NCI-H1436 treated with DMSO at 0.1 percent for 48 hours (cell line): ENCODE data around the gene ENO3.

ENCODE experiments used
- DNase-seq: peaks from one replicate; lab custom pipeline; 2025; lab: John Stamatoyannopoulos, UW

Gene ENO3

DNA sequence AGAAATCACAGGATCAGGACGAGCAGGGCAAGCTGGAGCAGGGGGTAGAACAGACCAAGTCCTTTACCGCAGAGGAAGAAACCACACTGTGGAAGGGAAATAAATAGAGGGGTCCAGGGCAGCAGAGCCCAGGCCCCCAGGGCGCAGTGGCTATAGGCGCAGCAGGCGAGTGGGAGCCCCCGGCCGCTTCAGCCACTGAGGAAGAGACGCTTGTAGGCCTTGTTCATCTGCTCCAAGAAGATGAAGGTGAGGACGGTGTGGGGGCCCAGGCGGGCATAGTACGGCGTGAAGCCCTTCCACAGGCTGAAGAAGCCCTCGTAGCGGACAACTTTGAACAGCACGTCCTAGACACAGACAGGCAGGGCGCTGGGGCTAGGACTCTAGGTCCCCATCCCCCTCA is 13.4 kb upstream of the ENO3 start:
- DNase-seq = no peak

DNA sequence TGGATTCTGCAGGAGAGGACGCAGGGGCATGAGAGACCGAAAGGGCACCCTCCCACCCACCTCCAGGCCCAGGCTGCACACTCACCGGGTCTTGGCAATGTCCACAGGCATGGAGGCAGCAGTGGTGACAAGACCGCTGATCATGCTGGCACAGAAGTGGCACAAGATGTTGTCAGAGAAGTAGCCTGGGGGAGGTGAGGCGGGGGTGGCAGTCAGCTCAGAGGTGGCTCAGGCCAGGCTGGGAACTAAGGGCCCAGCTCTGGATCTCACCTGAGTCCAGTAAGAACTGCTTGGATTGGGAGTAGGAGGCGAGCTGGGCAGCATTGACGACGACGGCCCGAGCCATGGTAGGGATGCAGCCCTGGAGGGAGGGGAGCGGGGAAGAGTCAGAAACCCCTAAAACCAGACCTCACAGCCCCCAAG is 12.8 kb upstream of the ENO3 start:
- DNase-seq = no peak

DNA sequence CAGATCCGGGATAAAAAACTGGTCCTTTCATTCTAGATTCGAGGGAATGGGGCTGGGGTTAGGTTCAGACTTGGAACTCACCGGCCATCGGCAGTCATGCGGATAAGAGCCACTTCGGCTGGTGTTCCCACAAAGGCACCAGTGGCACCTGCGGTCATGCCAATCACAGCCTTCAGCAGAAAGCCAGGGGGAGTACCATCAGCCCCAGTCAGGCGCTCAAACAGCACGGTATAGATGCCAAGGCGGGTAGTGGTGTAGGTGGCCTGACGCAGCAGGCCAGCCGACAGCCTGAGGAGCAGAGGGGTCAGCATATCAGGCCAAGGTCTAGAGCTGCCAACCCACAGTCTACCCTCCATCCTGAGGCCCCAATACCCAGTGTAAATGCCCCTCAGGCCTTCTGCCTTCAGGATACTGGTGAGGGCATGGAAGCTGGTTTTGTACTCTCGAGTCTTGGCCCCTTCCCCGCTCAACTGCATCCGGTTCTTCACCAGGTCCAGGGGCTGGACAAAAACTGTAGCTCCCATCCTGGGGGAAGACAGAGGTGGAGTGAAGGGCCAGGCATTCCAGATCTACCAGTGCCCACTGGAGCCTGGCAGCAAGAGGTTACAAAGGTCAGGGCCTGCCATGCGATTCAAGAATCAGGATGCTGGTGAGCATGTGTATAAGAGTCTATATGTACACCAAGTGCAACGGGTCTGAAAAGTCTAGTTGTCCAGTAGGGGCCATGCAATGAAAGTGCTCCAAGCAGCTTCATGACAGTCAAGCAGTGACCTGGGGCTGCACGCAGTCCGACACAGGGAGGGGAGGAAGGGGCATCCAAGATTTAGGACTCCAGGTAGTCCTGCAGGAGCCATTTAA is 12.0 kb upstream of the ENO3 start:
- DNase-seq = no peak

DNA sequence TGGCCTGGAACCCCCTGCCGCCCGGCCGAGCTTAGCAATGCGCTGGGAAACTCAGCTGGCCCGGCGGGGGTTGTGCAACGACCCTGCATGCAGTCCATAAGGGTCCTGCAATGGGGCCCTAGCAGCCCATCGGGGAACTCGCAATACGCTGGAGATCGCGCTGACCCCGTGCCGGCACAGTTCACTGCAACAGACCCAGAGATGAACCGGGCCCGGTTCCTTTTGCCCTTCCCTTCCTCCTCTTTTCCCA is 11.4 kb upstream of the ENO3 start:
- no peak for DNase-seq

DNA sequence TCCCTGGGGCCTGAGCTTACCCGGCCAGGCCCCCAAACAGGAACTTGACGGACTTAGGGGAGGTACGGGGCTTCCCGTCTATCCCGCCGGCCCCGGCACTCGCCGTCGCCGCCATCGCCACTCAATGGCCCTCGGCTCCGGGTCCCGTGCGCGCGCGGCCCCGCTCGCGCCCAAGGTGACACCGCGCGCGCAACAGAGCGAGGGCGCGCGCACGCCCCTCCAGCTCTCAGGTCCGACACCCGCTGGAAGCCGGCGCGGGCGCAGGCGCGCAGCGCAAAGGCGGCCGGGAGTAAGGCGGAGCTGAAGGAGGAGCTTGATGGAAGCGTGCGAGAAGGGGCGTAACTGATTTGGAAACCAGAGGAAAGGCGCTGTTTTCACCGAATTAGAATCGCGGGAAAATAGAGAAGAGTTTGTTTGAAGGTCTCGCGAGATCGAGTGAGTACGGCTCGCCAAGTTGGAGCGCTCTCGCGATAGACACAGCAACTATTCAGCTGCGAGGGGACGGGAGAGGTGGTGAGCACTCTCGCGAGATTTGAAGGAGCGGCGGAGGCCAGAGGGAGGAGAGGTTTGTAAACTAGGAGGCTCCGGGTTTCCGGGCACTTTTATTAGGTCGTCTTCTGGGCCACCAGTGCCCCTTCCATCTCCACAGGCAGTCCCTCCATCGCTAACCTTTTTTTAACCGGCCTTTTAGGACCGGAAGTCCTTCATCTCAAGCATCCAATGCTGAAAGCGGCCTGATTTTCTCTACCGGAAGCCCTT is 10.9 kb upstream of the ENO3 start, which contains the start of the genes RNF167 and SLC25A11:
Gene RNF167 (plus strand): TSS at position 473 of the 759 bp plus-strand sequence. CDS start 642 bp downstream, outside the sequence.
Gene SLC25A11 (minus strand): TSS at position 251 of the 759 bp plus-strand sequence. CDS start 136 bp downstream, at position 115.
- peak; percentile 97 for DNase-seq

DNA sequence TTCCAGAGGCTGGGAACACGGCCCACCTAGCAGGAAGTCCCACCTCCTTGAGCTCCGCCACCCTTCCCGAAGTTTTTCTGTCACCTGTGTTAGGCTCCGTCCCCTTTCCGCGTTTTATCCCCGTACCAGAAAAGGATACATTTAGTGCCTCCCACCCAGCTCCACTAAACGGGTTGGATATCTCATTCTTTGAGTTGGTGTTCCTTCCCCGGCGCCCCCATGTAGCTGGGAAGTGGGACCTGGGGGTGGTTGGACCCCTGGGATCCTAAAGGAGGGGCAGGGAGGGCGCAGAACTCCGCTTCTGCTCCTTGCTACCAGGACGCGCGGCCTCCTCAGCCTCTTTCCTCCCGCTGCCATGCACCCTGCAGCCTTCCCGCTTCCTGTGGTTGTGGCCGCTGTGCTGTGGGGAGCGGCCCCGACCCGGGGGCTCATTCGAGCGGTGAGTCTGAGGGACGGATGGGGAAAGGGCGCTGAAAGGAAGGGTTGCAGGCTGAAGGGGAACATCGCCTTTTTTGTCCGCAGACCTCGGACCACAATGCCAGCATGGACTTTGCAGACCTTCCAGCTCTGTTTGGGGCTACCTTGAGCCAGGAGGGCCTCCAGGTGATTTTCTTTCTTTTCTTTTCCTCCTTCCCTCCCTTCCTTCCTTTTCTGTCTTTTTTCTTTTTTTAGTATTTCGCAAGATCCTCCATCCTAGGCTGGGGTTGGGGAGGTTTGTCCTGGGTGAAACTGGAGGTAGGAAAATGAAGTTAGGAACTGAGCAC is 10.2 kb upstream of the ENO3 start:
- DNase-seq = no peak

DNA sequence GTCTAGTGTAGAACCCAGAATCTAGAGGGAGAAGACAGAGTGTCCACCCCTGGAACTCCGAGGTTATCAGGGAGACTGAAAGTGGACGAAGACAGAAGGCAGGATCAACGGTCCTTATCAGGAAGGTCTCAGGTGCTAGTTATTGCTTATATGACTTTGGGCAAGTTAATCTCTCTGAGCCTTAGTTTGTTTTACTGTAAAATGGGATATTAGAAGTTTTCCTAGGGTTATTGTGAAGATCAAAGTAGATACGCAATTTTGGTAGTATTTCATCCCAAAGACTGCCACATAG is 9.7 kb upstream of the ENO3 start:
- DNase-seq = no peak

DNA sequence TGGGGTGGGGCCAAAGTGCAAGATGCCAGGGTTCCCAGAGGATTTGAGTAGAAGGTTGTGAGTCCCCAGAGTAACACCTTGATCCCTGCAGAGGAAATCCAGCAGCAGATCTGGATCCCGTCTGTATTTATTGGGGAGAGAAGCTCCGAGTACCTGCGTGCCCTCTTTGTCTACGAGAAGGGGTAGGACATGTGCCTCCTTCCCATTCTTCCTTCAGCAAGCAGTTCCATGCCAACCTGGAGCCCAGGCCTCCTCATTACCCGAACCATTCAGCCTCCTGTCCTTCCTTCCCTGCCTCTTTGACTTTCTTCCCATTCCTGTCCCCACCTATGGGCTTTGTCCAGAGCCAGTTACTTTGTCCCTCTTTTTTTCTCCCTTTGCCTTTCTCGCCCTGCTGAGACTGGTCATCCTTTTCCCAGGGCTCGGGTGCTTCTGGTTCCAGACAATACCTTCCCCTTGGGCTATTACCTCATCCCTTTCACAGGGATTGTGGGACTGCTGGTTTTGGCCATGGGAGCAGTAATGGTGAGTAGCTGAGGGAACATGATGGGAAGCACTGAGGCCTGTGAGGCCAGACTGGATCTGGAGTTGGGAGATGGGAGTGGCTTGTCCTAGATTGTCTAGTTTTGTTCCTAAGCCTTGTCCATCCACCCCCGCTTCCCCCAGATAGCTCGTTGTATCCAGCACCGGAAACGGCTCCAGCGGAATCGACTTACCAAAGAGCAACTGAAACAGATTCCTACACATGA is 8.0 kb upstream of the ENO3 start:
- no peak for DNase-seq

DNA sequence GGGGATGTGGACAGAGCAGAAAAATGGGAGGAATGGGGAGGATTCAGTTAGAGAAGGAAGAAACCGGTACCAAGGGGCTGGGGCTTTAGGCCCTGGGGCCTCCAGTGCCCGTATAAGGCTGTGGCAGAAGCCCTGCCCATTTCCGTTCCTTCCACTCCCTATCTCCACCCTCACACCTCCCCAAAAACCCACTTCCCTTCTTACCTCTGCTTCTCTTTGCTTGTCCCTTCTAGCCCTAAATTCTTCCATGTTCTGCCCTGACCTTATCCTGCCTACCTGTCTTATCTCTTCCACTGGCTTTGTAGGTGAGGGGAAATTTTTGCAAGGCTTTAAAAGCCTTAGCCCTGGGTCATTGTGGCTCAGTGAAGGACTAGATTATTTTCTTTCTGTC is 6.8 kb upstream of the ENO3 start:
- DNase-seq = no peak

DNA sequence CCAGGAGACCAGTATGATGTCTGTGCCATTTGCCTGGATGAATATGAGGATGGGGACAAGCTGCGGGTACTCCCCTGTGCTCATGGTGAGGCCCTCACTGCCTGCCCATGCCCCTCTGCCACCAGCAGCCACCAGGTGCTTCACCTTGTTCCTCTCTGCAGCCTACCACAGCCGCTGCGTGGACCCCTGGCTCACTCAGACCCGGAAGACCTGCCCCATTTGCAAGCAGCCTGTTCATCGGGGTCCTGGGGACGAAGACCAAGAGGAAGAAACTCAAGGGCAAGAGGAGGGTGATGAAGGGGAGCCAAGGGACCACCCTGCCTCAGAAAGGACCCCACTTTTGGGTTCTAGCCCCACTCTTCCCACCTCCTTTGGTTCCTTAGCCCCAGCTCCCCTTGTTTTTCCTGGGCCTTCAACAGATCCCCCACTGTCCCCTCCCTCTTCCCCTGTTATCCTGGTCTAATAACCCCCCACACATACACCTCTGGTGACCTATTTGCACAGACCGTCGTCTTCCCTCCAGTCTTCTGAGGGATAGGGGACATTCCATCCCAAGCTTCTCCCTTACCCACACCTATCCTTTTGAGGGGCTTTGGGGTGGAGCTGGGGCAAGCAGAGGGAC is 6.3 kb upstream of the ENO3 start:
- DNase-seq = no peak

DNA sequence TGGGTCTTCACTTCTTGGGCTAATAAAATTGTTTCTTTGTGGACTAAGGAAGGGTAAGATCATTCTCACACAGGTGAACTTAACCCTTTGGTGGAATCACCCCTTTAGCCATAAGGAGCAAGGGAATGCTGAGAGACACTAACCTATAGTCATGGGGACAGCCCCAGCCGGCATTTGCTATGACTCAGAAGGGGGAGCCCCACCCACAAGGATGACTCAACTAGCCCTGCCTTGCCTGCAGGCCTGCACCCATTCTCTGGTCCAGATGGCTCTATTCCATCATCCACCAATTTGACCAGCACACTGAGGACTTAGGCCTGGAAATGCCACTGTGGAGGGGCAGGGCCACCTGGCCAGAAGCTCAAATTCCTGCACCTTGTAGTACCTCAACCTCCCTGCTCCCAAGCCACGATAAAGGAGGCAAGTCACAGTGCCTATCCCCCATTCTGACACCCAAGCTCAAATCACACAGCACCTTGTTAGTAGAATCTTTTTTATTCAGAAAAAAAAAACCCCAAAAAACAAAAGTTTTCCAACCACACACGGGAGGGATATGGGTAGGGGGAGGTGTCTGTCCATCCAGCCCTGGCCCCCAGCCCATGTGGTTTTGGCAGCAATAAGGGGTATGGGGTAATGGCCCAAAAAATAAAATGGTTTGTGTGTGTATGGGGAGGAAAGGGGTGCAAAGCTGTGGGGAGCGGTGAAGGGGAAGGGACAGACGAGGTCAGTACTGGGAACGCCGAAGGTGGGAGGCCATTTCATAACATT is 5.6 kb upstream of the ENO3 start:
- no peak for DNase-seq

DNA sequence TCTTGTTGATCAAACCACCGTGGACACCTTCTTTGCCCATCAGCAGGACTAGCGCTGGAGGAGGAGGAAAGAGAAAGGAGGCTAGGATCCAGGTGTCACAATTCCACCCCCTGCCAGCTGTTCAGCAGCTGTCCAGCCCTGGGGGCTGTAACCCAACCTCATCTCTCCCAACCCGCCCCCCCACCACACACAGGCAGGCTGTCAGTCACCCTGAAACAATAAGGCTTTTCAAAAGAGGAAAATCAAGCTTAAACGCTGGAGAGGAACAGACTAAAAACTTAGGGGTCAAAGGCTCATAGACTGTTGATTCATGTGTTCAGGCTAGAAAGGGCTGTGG is 5.0 kb upstream of the ENO3 start:
- no peak for DNase-seq

DNA sequence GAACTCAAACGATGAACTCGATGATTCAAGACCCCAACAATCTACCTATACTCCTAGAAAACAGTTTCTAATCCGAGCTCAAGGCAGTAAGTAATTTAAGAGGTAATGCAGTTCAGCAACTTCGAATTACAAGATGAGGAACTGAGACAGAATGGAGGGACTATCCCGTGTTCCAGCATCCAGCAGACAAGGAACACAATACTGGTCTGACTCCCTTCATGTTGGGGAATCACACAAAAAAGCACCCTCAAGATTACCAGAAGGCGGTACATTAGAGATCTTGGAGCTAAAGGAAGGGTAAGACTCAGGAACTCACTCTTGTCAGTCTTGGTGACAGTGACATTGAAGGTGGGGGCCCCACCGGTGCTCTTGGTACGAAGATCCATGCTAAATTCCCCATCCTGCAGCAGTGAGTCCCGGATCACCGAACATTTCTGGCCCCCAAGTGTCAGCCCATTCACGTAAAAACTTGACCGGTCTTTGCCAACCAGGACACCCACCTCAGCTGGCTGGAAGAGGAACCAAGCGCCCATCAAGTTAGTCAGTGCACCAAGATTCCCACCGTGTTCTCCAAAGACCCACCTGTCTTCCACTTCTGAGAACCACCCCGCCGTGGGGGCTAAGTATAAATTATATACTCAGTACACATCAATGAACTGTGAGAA is 4.5 kb upstream of the ENO3 start:
- DNase-seq = no peak

DNA sequence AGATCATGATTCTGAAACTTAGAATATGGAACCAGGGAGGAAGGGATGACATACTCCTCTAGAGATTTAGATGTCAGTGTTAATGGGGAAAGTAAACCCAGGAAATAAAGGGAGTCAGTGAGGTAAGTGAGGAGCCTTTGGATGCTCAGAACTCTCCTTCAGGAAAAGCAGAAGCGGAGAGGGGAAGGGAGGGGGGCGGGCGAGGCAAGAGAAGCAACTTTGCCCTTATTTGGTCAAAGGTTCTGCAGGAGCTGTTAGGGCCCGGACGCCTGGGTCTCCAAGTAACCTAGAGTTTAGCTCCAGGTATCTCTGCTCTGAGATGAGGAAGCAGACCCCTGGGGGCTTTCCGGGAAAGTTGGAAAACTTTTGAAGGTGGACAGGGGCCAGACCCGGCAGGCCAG is 3.9 kb upstream of the ENO3 start:
- DNase-seq = no peak

DNA sequence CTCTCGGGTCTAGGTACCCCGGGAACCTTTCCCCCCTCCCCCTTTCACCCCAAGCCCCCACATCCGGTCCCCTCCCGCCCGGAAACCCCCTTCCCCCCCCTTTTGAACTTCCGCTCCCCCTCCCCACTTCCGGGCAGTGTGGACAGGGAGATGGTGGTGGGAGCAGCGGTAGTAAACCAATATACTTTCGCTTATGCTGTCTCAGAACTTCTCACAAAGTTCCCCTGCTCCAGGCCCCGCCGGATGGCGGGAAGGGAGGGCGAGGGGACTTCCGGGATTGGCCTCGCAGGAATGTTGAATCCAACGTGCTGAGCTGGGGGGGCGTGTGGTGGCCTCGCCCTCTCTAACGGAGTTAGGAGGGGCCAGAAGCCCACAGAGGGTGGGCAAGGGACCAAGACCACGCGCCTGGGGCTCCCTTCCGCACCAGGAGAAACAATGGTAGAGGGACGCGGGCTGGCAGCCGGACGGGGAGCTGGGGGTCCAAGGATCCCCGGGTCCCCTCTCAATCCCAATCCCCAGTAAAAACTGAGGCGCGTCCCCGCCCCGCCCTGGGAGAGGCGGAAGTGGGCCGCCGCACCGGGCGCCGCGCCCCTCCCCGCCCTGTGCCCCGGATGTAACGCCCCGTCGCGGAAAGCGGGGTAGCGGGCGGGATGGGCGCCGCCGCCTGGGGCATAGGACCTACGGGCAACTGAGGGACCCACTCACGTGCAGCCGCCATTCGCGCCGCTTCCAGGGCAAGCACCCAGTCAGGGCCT is 3.3 kb upstream of the ENO3 start:
- DNase-seq = no peak

DNA sequence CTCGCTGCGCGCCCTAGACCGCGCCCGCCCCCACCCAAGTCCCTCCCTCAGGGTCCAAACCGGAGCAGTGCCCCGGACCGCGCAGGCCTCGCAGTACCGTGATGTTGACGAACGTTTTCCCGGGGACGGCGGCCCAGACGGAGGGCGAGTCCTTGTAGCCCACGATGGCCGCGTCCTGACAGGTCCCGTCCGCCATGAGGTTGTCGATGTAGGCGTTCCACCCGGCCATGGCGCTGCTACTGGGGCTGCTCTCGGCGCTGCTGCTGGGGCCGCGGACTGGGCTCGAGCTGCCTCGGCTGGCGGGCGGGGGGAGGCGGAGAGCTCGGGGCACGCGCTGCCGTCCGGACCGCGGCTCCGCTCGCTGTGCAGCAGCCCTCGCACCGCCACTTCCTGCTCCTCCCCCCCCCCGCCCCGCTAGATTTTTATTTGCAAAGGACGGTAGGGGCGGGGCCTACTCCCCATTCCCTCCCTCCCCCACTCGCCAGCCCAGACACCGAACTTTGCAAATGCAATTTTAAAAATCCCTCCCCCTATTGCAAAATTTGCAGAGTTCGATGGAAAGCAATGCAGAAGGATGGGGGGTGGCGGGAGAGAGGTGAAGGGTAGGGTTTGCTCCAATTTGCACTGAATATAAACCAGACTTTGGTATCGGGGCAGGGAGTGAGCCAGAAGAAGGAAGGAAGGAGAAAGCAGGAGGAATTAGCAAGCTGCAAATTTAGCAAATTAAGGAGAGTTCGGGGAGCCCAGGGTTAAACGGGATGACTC is 2.6 kb upstream of the ENO3 start, which contains the start of gene PFN1:
Gene PFN1 (minus strand): TSS at position 365 of the 765 bp plus-strand sequence. CDS start 136 bp downstream, at position 229.
- DNase-seq = peak; percentile 55

DNA sequence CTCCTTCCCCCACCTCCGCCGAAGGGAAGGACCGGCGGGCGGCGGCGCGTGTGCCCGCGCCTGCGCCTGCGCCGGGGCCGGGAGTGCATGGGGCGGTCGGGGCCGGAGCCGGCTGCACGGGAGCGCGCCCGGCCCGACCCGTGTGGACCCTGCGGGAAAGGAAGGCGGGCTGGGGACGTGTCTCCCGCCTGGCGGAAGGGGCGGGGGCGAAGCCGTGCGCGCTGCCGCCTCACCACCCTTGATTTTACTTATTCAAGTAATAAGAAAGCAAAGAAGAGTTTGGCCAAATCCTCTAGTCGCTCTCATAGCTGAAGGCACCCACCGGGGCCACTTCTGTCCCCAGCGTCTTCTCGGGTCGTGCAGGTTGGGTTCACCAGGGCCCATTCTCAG is 2.0 kb upstream of the ENO3 start:
- DNase-seq = peak; percentile 36

DNA sequence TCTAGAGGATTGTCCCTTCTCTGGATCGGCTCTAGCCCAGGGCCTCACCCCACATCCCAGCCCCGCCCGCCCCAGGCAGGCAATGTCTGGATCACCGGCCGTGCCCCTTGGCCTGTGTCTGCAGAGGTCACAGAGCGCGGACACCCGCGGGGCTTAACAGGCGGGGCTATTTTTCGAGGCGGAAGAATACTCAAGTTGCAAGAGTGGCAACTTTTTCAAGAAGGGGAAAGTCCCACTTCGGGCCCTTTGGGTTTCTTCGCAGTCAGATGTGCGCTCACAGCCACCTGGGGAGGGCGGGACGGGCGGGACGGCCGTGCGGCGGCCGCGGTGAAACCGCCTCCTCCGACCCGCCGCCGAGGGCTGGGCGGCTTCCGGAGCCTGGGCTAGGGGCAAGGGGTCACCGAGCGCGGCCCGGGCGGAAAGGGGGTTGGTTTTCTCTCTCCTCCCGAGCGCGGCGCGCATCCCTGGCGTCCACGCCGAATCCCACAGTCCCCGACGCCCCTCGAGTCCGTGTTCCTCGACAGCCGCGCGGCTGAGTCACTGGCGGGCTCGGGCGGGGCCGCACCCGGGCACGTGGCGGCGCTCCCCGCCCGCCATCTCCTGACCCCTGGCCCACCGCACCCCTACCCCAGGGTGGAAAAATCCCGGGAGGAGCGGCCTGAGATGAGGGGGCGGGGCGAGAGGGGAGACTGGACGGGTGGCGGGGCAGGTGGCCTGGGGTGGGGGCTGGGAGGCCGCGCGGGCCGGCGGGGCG is 1.4 kb upstream of the ENO3 start:
- no peak for DNase-seq
